Measurements from ENCODE around the gene RSPRY1.

The RSPRY1 gene

DNA sequence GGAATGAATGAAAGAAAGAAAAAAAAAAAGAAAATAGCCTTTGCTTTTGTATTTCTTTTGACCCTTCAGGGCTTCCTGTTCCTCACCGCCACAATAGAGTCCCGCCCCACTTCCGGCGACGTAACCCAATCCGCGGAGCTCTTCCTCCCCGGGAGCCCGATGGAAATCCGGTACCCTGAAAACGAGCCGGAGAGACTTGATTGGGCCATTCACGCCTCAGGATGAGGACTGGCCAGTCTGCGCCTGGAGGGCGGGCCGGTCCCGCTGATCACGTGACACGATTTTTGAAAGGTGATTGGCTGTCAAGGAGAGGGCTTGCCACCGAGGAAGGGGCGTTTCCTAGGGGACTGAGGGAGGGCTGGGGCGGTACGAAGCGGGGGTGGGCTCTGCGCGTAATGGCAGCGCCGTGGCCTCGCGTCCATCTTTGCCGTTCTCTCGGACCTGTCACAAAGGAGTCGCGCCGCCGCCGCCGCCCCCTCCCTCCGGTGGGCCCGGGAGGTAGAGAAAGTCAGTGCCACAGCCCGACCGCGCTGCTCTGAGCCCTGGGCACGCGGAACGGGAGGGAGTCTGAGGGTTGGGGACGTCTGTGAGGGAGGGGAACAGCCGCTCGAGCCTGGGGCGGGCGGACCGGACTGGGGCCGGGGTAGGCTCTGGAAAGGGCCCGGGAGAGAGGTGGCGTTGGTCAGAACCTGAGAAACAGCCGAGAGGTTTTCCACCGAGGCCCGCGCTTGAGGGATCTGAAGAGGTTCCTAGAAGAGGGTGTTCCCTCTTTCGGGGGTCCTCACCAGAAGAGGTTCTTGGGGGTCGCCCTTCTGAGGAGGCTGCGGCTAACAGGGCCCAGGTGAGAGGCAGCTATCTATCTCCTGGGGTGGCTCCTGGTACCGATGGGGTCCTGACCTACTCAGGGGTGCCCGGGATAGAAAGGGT, at the start of gene RSPRY1, which contains the start of gene PSME3IP1:
RSPRY1 (plus strand) TSS at position 385 of the 927 bp plus-strand sequence. CDS start 18,330 bp downstream, outside the sequence.
PSME3IP1 (minus strand) TSS at position 95 of the 927 bp plus-strand sequence. CDS start 12,185 bp downstream, outside the sequence.
- DNase-seq: peak; percentile 98 to 100 (median 100)

GRCh38 chr16:57137043-57137442, 49.1 kb upstream of the RSPRY1 start:
- DNase-seq: no peak

- DNase-seq: no peak
These were observed 48.4 kb upstream of the RSPRY1 start for GRCh38 chr16:57137566-57138273.

DNA sequence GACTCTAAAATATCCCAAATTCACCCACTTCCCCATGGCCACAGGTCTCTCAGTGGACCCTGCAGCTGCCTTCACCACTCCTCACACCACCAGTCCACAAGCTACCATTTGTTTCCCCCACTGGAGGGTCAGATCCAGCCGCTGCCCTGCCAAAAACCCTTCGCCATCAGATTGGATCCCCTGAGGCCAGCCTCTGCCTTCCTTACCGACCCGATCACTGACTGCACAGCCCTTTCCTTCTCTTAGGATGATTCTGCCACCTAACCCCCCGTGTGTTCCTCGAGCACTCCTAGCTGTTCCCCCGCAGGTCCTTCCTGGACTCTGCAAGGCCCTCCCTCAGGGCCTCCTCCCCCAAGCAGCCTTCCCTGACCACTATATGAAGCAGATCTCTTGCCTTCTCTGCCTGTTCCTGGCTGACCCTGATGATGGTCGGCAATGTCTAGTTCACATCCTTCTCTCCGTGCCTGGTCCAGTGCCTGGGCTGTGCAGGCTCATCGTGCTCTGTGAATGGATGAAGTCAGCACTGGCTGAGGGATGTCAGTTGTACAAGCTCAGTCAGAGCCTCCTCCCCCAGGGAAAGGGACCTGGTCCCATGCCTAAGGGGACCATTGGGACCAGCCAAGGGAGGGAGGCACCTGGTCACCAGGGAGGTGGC, 47.7 kb upstream of the RSPRY1 start:
- DNase-seq: no peak

- DNase-seq: no peak
These were observed 45.0 kb upstream of the RSPRY1 start for GRCh38 chr16:57140931-57141668.

DNA sequence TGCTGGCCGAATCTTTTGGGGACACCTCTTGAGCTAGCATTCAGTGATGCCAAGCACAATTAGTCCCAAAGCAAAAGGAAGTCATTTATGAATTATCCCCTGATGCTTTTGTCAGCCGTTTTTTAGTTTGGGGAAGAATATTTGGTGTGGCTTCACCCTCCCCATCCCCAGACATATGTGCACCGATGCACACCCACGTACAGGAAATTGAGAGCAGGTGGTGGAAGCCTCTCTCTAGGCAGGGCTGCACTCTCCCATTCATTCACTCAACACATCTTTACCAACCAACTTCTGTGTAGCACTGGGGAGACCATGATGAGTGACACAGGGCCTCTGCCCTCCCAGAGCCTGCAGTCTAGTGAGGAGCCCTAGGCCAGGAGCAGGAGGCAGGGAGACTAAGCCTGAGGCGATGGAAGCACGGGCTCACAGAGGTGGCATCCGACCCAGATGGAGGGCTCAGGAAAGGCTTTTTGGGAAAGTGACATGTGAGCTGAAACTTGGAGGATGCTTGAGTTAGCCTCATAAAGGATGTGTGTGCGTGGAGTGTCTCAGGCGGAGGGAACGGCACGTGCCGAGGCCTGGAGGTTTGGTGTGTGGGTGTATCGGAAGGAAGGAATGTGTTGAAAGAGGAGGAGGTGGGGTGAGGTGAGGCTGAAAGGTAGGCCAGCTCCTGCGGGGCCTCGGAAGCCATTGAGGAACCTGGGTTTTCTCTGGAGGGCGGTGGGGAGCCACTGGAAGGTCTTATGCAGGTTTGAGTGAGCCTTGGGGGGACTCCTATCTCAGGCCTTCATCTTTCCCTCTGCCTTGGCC, 44.1 kb upstream of the RSPRY1 start:
- no peak for DNase-seq

- DNase-seq: no peak
These were observed 42.8 kb upstream of the RSPRY1 start for GRCh38 chr16:57143149-57143921.

- no peak for DNase-seq
These were observed 42.1 kb upstream of the RSPRY1 start for GRCh38 chr16:57144027-57144426.

DNA sequence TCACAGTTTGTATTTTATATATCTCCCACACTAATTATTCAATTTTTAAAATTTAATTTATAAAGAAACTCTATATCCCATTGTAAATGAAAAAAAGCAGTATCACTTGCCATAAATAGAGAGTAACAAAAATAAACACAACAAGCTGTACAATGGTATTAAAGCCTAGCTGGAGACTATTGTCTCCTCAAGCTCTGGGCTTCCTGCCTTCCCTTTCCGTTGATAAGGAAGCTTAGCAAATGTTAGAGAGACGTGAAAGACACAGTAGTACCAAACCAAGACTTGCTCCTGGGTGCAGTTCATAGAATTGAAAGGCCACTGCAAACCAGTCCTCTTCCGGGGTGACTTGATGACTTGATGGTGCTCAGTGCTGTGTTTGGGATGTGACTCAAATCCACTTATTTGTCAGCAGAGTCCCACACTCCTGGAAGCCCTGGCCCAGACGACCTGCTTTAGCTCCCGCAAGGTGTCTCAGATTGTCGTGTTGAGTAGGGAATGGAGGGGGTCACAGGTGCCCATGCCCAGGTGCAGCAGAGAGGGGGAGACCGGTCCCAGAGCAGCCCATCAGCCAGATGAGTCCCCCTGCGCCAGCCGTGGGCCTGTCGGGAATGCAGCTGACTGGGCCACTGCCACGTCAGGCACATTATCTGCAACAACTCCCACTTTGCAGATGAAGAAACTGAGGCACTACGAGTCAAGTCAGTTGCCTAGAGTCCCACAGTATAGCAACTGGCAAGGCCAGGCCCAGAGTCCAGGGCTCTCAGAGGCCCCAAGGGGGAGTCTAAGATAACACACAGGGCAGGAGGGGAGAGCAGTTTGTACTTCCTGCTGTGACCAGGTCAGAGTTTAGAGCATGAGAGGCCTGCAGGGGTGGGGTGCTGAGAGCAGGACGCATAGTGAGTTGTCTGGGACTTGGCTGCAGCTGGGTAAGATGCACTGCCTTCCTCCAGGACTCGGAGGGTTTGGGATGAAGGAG, 40.8 kb upstream of the RSPRY1 start:
- DNase-seq: no peak

GRCh38 chr16:57146040-57146647, 40.0 kb upstream of the RSPRY1 start:
- no peak for DNase-seq

GRCh38 chr16:57146735-57147134, 39.4 kb upstream of the RSPRY1 start:
- no peak for DNase-seq

DNA sequence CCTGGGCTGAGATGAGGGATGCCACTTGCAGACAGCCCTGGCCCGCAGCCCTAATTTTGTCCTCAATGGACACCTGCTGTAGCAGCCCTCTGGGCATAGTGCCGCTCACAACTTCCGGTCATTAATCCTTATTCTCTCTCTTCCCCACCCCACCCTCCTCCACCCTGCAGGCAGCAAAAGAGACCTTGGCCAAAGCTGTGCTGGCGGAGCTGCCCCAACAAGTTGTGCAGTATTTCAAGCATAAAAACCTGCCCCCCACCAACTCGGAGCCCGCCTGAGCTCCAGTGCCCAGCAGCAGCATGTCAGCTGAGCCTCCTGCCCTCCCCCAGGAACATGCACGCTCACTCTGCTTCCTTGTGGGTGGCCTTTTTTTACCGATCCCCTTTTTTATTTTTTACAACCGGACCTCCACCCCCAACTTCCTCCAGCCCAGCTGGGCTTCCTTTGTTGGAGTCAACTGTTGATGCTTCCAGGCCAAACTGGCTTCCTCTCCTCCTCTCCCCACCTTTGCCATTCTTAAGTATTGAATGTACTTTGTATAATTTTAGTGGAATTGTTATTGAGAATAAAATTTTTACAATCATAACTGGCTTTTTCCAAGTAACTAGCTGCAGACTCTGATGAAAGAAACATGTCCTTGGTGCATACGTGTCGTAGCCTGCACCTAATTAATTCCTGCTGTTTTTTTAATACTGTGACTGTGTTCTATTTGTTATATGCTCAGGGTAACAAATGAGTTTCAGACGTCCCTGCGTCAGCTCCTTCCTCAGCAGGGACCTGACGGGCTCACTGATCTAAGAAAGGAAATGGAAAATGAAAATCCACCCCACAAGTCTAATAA, 38.5 kb upstream of the RSPRY1 start:
- DNase-seq: peak; percentile 49 to 73 (median 52)

GRCh38 chr16:57148481-57148880, 37.6 kb upstream of the RSPRY1 start:
- no peak for DNase-seq

DNA sequence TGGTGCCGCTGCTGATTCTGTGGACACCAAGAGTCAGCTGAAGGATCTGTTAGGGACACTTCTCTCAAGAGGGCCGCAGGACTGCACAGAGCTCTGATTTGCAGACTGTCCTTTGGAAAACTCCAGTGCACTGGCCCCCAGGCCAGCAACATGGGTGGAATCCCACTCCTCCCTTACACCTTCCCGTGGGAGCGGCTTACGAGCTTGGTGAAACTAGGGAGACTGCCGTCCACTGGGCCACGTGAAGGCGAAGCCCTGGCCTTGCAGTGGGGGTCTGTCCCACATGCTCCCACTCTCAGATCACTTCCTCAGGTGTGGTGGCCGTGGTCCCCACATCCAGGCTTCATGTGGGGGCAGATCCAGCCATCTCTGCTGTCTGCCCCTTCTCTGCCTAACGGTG, 36.7 kb upstream of the RSPRY1 start:
- DNase-seq: no peak

DNA sequence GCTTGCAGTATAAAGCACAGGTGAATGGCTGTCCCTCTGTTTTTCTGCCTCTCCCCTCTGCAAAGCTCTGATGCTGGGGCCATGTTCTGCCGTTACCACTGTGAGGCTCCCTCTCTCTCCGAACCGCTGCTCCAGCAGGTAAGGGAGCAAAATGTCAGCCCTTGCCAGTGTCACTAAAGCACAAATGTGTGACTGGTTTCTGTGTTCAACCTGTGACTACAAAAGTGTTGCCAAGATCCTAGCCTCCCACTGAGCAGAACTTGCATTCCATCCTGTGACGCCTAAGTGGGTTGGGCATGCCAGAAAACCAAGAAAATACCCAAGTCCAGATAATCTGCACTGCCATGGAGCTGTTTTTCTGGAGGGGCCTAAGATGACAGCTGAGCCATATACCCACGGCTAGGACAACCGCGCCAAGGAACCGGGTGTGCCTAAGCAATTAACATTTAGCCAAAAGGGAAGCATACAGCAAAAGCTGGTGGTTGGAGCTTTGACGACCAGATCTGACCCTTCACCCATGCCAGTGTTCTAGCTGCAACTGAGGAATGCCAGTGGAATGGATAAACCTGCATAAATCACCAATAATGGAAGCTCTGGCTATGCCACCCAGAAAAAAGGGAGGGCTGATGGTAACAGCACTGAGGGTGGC, 35.3 kb upstream of the RSPRY1 start:
- no peak for DNase-seq

GRCh38 chr16:57151369-57151768, 34.8 kb upstream of the RSPRY1 start:
- peak in 2 of 3 donors; percentile 15 to 25 for DNase-seq

Measured in suppressor macrophage treated with lipopolysaccharide for 1 hour (primary cell).